HL-60 (cell line): Measurements from ENCODE around the gene SARDH.

ENCODE experiments used
- DNase-seq, 2 experiments: peaks; one replicate each; pipeline ENCODE4 v3.0.0-alpha.2; 2010 to 2020; ENCODE audit warnings: low read depth in 1 of 2, low spot score in 1 of 2
- H3K27ac ChIP-seq: fragments of 250-450 bp; sonication (Bioruptor Pico); replicated peaks from 2 replicates; pipeline ENCODE4 v1.5.1; 2020; ENCODE audit warnings: mild to moderate bottlenecking, moderate library complexity
- H3K27me3 ChIP-seq: fragments of 250-450 bp; sonication (Bioruptor Pico); 2 replicates; pipeline ENCODE4 v1.5.1; 2021; ENCODE audit warnings: mild to moderate bottlenecking, moderate library complexity; ENCODE audit not compliant: insufficient read depth, poor library complexity, severe bottlenecking
- H3K4me3 ChIP-seq: replicated peaks from 2 replicates; pipeline ENCODE4 v1.5.1; 2011; ENCODE audit warnings: mild to moderate bottlenecking, control low read depth, low read length; ENCODE audit not compliant: insufficient read depth
- CTCF ChIP-seq: IDR thresholded peaks from one replicate; pipeline ENCODE4 v1.5.1; 2011; ENCODE audit warnings: low read length, control low read depth, inconsistent platforms; ENCODE audit not compliant: insufficient read depth
- GABPA ChIP-seq: IDR thresholded peaks from 2 replicates; pipeline ENCODE4 v1.6.1; 2012; ENCODE audit warnings: low read depth
- POLR2AphosphoS5 ChIP-seq: IDR thresholded peaks from 2 replicates; pipeline ENCODE4 v1.6.1; 2012; ENCODE audit warnings: low read depth
- REST ChIP-seq: IDR thresholded peaks from 2 replicates; pipeline ENCODE4 v1.6.1; 2012; ENCODE audit warnings: low read depth; ENCODE audit not compliant: insufficient replicate concordance
- SPI1 ChIP-seq: IDR thresholded peaks from 2 replicates; pipeline ENCODE4 v1.6.1; 2012; ENCODE audit warnings: low read depth, mild to moderate bottlenecking, borderline replicate concordance

SARDH gene

GRCh38 chr9:133642708-133643361 is 95.3 kb downstream of the SARDH start:
- no peak overlapping the region for H3K4me3 ChIP-seq
- H3K27ac ChIP-seq: no peak overlapping the region
- TF ChIP-seq SPI1: no peak
- TF ChIP-seq REST: no peak
- no peak for TF ChIP-seq GABPA
- no peak for TF ChIP-seq POLR2AphosphoS5
- no peak for TF ChIP-seq CTCF
- no peak for DNase-seq
- H3K27me3 ChIP-seq: no peaks in the 10 kb centered on the region

- Histone ChIP-seq H3K27ac (no peak overlapping the region), H3K4me3 (no peak overlapping the region), H3K27me3 (no peaks in the 10 kb centered on the region)
- no peak for TF ChIP-seq REST
- TF ChIP-seq POLR2AphosphoS5: no peak
- TF ChIP-seq GABPA: no peak
- no peak for TF ChIP-seq CTCF
- TF ChIP-seq SPI1: no peak
- DNase-seq: no peak
Measured at GRCh38 chr9:133641861-133642595, 96.1 kb downstream of the SARDH start.

GRCh38 chr9:133641396-133641655 is 96.8 kb downstream of the SARDH start:
- no peak for TF ChIP-seq GABPA
- TF ChIP-seq REST: no peak
- TF ChIP-seq POLR2AphosphoS5: no peak
- no peak for TF ChIP-seq CTCF
- no peak for TF ChIP-seq SPI1
- H3K27me3 ChIP-seq: no peaks in the 10 kb centered on the region
- H3K27ac ChIP-seq: no peak overlapping the region
- DNase-seq: no peak
- no peak overlapping the region for H3K4me3 ChIP-seq
